Heart right ventricle (tissue), 16 donors: ENCODE measurements around the gene FBXO15. TPM values are rescaled to one million over a fixed set of nuclear protein-coding genes. Genes with fewer than 3 reads are reported as not detected.

Experiments used
- ATAC-seq, 8 donors: fragments of 200-7000 bp; cut with Tn5 transposase; one replicate each; pipeline ENCODE4 v1.9.1; 2020; ENCODE audit warnings: mild to moderate bottlenecking in 8 of 8, moderate library complexity in 8 of 8, moderate number of reproducible peaks in 1 of 8
- DNase-seq, 2 donors: peaks; one replicate each; pipeline ENCODE4 v3.0.0-alpha.2; 2020
- H3K27ac ChIP-seq, 10 donors: fragments of 200-600 bp; sonication (generic) in 2 of 10; one replicate each; pipeline versions ENCODE4 v1.5.0 to v1.8.0; 2020 to 2022; ENCODE audit warnings: mild to moderate bottlenecking in 3 of 10
- H3K27me3 ChIP-seq, 7 donors: fragments of 200-600 bp; one replicate each; pipeline ENCODE4 v1.8.0; 2021 to 2022; ENCODE audit warnings: mild to moderate bottlenecking in 2 of 7
- H3K36me3 ChIP-seq, 9 donors: fragments of 200-600 bp; sonication (generic) in 1 of 9; one replicate each; pipeline versions ENCODE4 v1.5.0 to v1.8.0; 2020 to 2022; ENCODE audit warnings: mild to moderate bottlenecking in 2 of 9
- H3K4me1 ChIP-seq, 9 donors: fragments of 200-600 bp; sonication (generic) in 1 of 9; one replicate each; pipeline versions ENCODE4 v1.5.0 to v1.8.0; 2020 to 2022; ENCODE audit warnings: mild to moderate bottlenecking in 4 of 9
- H3K4me3 ChIP-seq, 10 donors: fragments of 200-600 bp; sonication (generic) in 2 of 10; one replicate each; pipeline versions ENCODE4 v1.5.0 to v1.8.0; 2020 to 2022; ENCODE audit warnings: mild to moderate bottlenecking in 7 of 10, moderate library complexity in 2 of 10
- H3K9me3 ChIP-seq, 11 donors: fragments of 200-600 bp in 10 of 11; sonication (generic) in 2 of 11; one replicate each; pipeline versions ENCODE4 v1.5.0 to v1.8.0; 2013 to 2022; ENCODE audit warnings: mild to moderate bottlenecking in 2 of 11, control low read depth in 1 of 11, moderate library complexity in 1 of 11
- WGBS, 2 donors: extraction: QIAGEN DNeasy Blood & Tissue Kit; methylation state at CpG; one replicate each; pipeline ENCODE4 v1.1.7; 2013; ENCODE audit warnings: inconsistent platforms in 1 of 2; 5-methylcytosine and 5-hydroxymethylcytosine counted together
- intact Hi-C, 10 donors: fragments of 100-400 bp; cut with DNase I; formaldehyde crosslinking; loops; one replicate each; pipeline versions ENCODE4 v1.11.1 to v1.14.2; 2022
- polyA plus RNA-seq, 2 donors: library from polyadenylated mRNA; stranded (reverse); fragments of 200-250 nt; gene quantifications; one replicate each; pipeline ENCODE4 v1.2.3, GENCODE V29; 2013
- total RNA-seq, 10 donors: library from RNA; stranded (reverse); fragmentation: NEBNext Ultra II Directional in 3 of 10; extraction: Animal tissue kit (Norgen Biotek cat#: 25700) in 3 of 10; gene quantifications; one replicate each; pipeline versions ENCODE4 v1.2.1 to v1.2.4, GENCODE V29; 2021 to 2023
- TF ChIP-seq, protein P1 (sequence below), 9 donors: fragments of 200-600 bp; sonication (generic) in 2 of 9; IDR thresholded peaks; one replicate each; pipeline versions ENCODE4 v1.5.0 to v1.8.0; 2021 to 2022; ENCODE audit warnings: antibody characterized with exemption in 9 of 9, mild to moderate bottlenecking in 5 of 9, moderate library complexity in 1 of 9
- donor health status: Arrhythmogenic right ventricular cardiomyopathy.
- donor health status: ischemic (EF 13 %, LVEDD 7.1; RV severe dilation, severe dysfunction).
- donor health status: healthy with polysubstance abuse.
- donor health status: DM: no; HTN: yes; CAD: no.
- donor health status: DM: no; HTN: no; CAD: no.
- donor health status: ischemic (EF 25% LVEDD 6.9; RV normal size, moderate dysfunction).
- donor health status: ischemic (EF 25% LVEDD 5.7; RV mildly dilated, moderate dysfunction).
- donor health status: healthy.
- donor health status: DM: yes; HTN: yes; CAD: no.
- donor health status: Ischemic cardiomyopathy.
- donor health status: ischemic (EF 35%, LVEDD 5.7; RV mildly dilated, moderate dysfunction).
- donor health status: nonischemic (EF 11% LVEDD 7.7; RV severe dilation, severe dysfunction).
- donor health status: DM: yes; HTN: yes; CAD: no.
- donor health status: PGD.
- donor health status: ischemic (EF 29% LVEDD 5.4; RV normal size, mild dysfunction).
- donor health status: nonischemic (EF 23%, LVEDD 6.1; RV moderate dilation, normal function).

The FBXO15 gene
- total and polyA plus RNA-seq, 12 donors: 0.14 to 1.3 (median 0.38) TPM; not detected in 3

GRCh38 chr18:74062037-74062436 lies 85.6 kb downstream of the FBXO15 start:
- WGBS, 2 donors: 93 to 96% methylated on average over 3 of the region's 3 CpGs
- H3K9me3 ChIP-seq: peaks cover 0 to 11% (median 0%) of the 10 kb centered on the region in 11 donors
- H3K36me3 ChIP-seq: no peaks in the 10 kb centered on the region
- no peak for ATAC-seq
- intact Hi-C loops: no loop called here
- TF ChIP-seq, protein P1, sequence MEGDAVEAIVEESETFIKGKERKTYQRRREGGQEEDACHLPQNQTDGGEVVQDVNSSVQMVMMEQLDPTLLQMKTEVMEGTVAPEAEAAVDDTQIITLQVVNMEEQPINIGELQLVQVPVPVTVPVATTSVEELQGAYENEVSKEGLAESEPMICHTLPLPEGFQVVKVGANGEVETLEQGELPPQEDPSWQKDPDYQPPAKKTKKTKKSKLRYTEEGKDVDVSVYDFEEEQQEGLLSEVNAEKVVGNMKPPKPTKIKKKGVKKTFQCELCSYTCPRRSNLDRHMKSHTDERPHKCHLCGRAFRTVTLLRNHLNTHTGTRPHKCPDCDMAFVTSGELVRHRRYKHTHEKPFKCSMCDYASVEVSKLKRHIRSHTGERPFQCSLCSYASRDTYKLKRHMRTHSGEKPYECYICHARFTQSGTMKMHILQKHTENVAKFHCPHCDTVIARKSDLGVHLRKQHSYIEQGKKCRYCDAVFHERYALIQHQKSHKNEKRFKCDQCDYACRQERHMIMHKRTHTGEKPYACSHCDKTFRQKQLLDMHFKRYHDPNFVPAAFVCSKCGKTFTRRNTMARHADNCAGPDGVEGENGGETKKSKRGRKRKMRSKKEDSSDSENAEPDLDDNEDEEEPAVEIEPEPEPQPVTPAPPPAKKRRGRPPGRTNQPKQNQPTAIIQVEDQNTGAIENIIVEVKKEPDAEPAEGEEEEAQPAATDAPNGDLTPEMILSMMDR (IDR thresholded peaks at IDR 0.05): no peak
- no peaks in the 10 kb centered on the region for H3K4me1 ChIP-seq
- no peak for DNase-seq
- H3K4me3 ChIP-seq: no peak overlapping the region
- no peak overlapping the region for H3K27ac ChIP-seq
- H3K27me3 ChIP-seq: peaks cover 0 to 9% (median 0%) of the 10 kb centered on the region in 7 donors

- DNase-seq: no peak
- H3K9me3 ChIP-seq: peaks cover 0 to 17% (median 0%) of the 10 kb centered on the region in 11 donors
- H3K4me3 ChIP-seq: no peak overlapping the region
- intact Hi-C loops: no loop called here
- WGBS, 2 donors: 59 to 69% methylated on average over 3 of the region's 3 CpGs
- no peak for ATAC-seq
- H3K27me3 ChIP-seq: peaks cover 0 to 9% (median 0%) of the 10 kb centered on the region in 7 donors
- H3K36me3 ChIP-seq: no peaks in the 10 kb centered on the region
- no peak overlapping the region for H3K27ac ChIP-seq
- H3K4me1 ChIP-seq: no peaks in the 10 kb centered on the region
- TF ChIP-seq, protein P1 (IDR thresholded peaks at IDR 0.05): no peak
Observed at GRCh38 chr18:74060579-74060978, 87.1 kb downstream of the FBXO15 start.

DNA sequence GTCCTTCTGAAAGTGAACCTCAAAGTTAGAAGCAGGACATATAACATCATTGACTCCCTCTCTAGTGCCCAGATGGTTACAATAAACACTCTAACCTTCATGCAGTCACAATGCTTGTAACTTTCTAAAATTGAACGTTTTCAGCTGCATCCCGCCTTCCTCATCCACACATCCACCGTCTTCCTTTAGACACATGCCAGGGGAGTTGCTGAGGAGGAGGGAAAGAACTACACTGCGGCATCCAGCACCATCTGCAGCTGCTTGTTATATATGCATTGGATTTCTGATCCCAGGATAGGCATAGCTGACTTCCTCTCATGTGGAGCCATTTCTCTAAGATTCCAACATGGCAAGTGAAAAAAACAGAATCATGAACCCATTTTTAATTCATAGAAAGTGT lies 96.8 kb downstream of the FBXO15 start:
- no peak for ATAC-seq
- H3K27me3 ChIP-seq: no peaks in the 10 kb centered on the region
- no peaks in the 10 kb centered on the region for H3K4me1 ChIP-seq
- TF ChIP-seq, protein P1 (IDR thresholded peaks at IDR 0.05): no peak
- intact Hi-C loops: no loop called here
- H3K36me3 ChIP-seq: no peaks in the 10 kb centered on the region
- no peak overlapping the region for H3K4me3 ChIP-seq
- 63 to 74% methylated on average over 4 of the region's 4 CpGs for WGBS, 2 donors
- DNase-seq: no peak
- no peak overlapping the region for H3K27ac ChIP-seq
- H3K9me3 ChIP-seq: peaks cover 0 to 23% (median 0%) of the 10 kb centered on the region in 11 donors

- no peaks in the 10 kb centered on the region for H3K4me1 ChIP-seq
- H3K36me3 ChIP-seq: no peaks in the 10 kb centered on the region
- no peak overlapping the region for H3K27ac ChIP-seq
- 69 to 72% methylated on average over 20 of the region's 20 CpGs for WGBS, 2 donors
- H3K4me3 ChIP-seq: no peak overlapping the region
- H3K27me3 ChIP-seq: no peaks in the 10 kb centered on the region
- intact Hi-C loops: no loop called here
- DNase-seq (no peak), ATAC-seq (peak in 2 of 8 donors; percentile 50 to 55)
- no peaks in the 10 kb centered on the region for H3K9me3 ChIP-seq
- TF ChIP-seq, protein P1 (IDR thresholded peaks at IDR 0.05): peak in 7 of 9 donors; percentile 34 to 58 (median 45)
Observed at GRCh38 chr18:74040459-74041332, 106.9 kb downstream of the FBXO15 start.
